ENCODE results near the gene EDIL3. TPM values are rescaled to one million over a fixed set of nuclear protein-coding genes. Genes with fewer than 3 reads are reported as not detected.

EDIL3 gene
- total and polyA plus RNA-seq, 2 donors (not counting 3 experiments of a cell fraction or from before 2014, with no cell fraction given): 9.1 to 28.8 TPM

DNA sequence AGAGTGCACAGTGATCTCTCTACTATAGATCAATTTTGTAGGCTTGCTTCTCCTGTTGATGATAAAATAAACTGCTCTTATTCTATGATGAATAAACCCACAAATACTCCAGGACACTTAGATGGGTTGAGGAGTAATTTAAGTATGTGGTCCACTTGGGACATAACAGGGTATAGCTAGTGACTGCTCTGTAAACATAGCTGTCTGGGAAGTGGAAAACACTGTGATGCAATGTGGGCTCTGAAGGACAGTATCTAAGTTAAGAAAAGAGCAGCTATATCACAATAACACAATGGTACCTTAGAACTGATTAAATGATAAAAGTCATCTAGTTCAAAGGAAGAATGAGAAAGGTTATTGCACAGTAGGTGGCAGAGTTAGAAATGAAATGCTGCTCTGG, 369.7 kb downstream of the EDIL3 start:
- H4K20me1 ChIP-seq (replicated peaks; ENCODE audit: control insufficient read depth, extremely low read depth, insufficient read depth, low read length): no peaks in the 10 kb centered on the region
- H3K79me2 ChIP-seq (ENCODE audit: control insufficient read depth, insufficient read depth, low read length): no peaks in the 10 kb centered on the region
- TF ChIP-seq EZH2 (IDR thresholded peaks at IDR 0.05; ENCODE audit: borderline replicate concordance, low read depth, low read length, severe bottlenecking) (no peak), FOS (IDR thresholded peaks at IDR 0.05; ENCODE audit: borderline replicate concordance, insufficient read depth, low read length) (no peak), POLR2AphosphoS5 (IDR thresholded peaks at IDR 0.05; ENCODE audit: insufficient read depth, low read depth, low read length) (no peak), CTCF (IDR thresholded peaks at IDR 0.05; ENCODE audit: extremely low read depth in 1 of 2, insufficient read depth in 1 of 2, low read depth in 1 of 2, low read length in 2 of 2) (no peak), POLR2A (IDR thresholded peaks at IDR 0.05; ENCODE audit: low read depth, low read length) (no peak), GATA2 (IDR thresholded peaks at IDR 0.05; ENCODE audit: insufficient read depth, insufficient read length, low read depth, low read length) (no peak), JUN (IDR thresholded peaks at IDR 0.05; ENCODE audit: borderline replicate concordance, insufficient read depth, insufficient read length, low read depth) (no peak), MYC (IDR thresholded peaks at IDR 0.05; ENCODE audit: low read depth, low read length) (no peak)
- TF ChIP-seq, protein P1, sequence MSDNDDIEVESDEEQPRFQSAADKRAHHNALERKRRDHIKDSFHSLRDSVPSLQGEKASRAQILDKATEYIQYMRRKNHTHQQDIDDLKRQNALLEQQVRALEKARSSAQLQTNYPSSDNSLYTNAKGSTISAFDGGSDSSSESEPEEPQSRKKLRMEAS (IDR thresholded peaks at IDR 0.05; ENCODE audit: insufficient read depth, insufficient read length): no peak
- no peak overlapping the region for H3K27ac ChIP-seq (ENCODE audit: insufficient read depth, low read depth, low read length)
- H2AFZ ChIP-seq (ENCODE audit: low read depth, low read length): no peak overlapping the region
- no peak overlapping the region for H3K4me2 ChIP-seq (ENCODE audit: insufficient read depth, low read length)
- no peak for DNase-seq (ENCODE audit: low read depth, low spot score)
- CTCF ChIA-PET: interaction anchor here (0.7 to 1.7 kb wide), 2 partner anchors 9 to 11 kb away, joined by 3 to 5 read pairs; no protein-coding TSS in a partner anchor
- POLR2A ChIA-PET: no interaction called here
- FAIRE-seq: no peak
- no peaks in the 10 kb centered on the region for H3K27me3 ChIP-seq (ENCODE audit: control insufficient read depth in 2 of 2, insufficient read depth in 2 of 2, low read length in 2 of 2)
- dilution Hi-C loops (cut with MboI; ENCODE audit: extremely low pct_ligation_motif_present, low sequenced_read_pairs) (no loop called here), intact Hi-C loops (cut with micrococcal nuclease) (no loop called here)
- no peak overlapping the region for H3K4me3 ChIP-seq (replicated peaks in 1 of 3; ENCODE audit: insufficient read depth in 1 of 3, low read depth in 1 of 3, low read length in 3 of 3)
- H3K9ac ChIP-seq (replicated peaks; ENCODE audit: extremely low read depth, insufficient read depth, low read length): no peak overlapping the region
- no TSS peak for BruUV-seq (replicated peaks)
- no peaks in the 10 kb centered on the region for H3K9me3 ChIP-seq (replicated peaks; ENCODE audit: control insufficient read depth, insufficient read depth, low read length)
- H3K36me3 ChIP-seq (ENCODE audit: control insufficient read depth in 2 of 2, extremely low read depth in 1 of 2, insufficient read depth in 2 of 2, low read length in 2 of 2): no peaks in the 10 kb centered on the region
- peaks cover 11% of the 10 kb centered on the region for H3K4me1 ChIP-seq (ENCODE audit: control insufficient read depth, extremely low read depth, insufficient read depth, low read length)
- no peaks in the 10 kb centered on the region for H3K9me1 ChIP-seq (replicated peaks; ENCODE audit: control insufficient read depth, extremely low read depth, insufficient read depth, low read length)
